Caco-2 (cell line): ENCODE results near the gene TNRC6C. TPM values are rescaled to one million over a fixed set of nuclear protein-coding genes. Genes with fewer than 3 reads are reported as not detected.

Experiments
- BruUV-seq: library from RNA; stranded (reverse); fragments of 400-500 nt; replicated peaks from 2 replicates; lab custom pipeline; 2021; lab: Mats Ljungman, UMichigan
- CTCF ChIA-PET: fragments of 300-600 bp; sonication (Branson Sonifier 250); formaldehyde crosslinking; loops from one replicate; lab custom pipeline; 2022; ENCODE audit warnings: antibody characterized with exemption; lab: Charles Lee
- POLR2A ChIA-PET: fragments of 300-600 bp; sonication (Branson Sonifier 250); formaldehyde crosslinking; loops from one replicate; lab custom pipeline; 2022; ENCODE audit warnings: antibody characterized with exemption; lab: Charles Lee
- DNase-seq, 2 experiments: peaks; one replicate each; pipeline versions ENCODE4 v3.0.0 to v3.0.0-alpha.2; 2020 to 2022
- H3K27me3 ChIP-seq: replicated peaks from 2 replicates; pipeline ENCODE4 v1.6.0; 2011; ENCODE audit warnings: low read length; ENCODE audit not compliant: control insufficient read depth, insufficient read depth
- H3K36me3 ChIP-seq: 2 replicates; pipeline ENCODE4 v1.5.1; 2011; ENCODE audit warnings: low read length; ENCODE audit not compliant: control insufficient read depth, insufficient read depth
- H3K4me1 ChIP-seq: fragments of 250-450 bp; sonication (Bioruptor Pico); 2 replicates; pipeline ENCODE4 v1.5.1; 2020; ENCODE audit warnings: mild to moderate bottlenecking
- H3K4me3 ChIP-seq: 2 replicates; pipeline ENCODE4 v1.5.1; 2011; ENCODE audit warnings: low read depth, mild to moderate bottlenecking, control low read depth, low read length
- H3K9me3 ChIP-seq: fragments of 250-450 bp; sonication (Bioruptor Pico); 2 replicates; pipeline ENCODE4 v1.5.1; 2020; ENCODE audit warnings: mild to moderate bottlenecking, moderate library complexity
- H3K27ac Mint-ChIP-seq: one replicate; pipeline ENCODE4 v1.8.0; 2022; ENCODE audit warnings: mixed read lengths; ENCODE audit not compliant: unreplicated experiment
- H3K27me3 Mint-ChIP-seq: one replicate; pipeline ENCODE4 v1.8.0; 2022; ENCODE audit warnings: mixed read lengths; ENCODE audit not compliant: insufficient read depth, unreplicated experiment
- H3K36me3 Mint-ChIP-seq: one replicate; pipeline ENCODE4 v1.8.0; 2022; ENCODE audit warnings: mild to moderate bottlenecking, mixed read lengths; ENCODE audit not compliant: insufficient read depth, unreplicated experiment
- H3K4me1 Mint-ChIP-seq: one replicate; pipeline ENCODE4 v1.8.0; 2022; ENCODE audit warnings: low read depth, mixed read lengths; ENCODE audit not compliant: unreplicated experiment
- H3K4me3 Mint-ChIP-seq: one replicate; pipeline ENCODE4 v1.8.0; 2022; ENCODE audit warnings: mild to moderate bottlenecking, moderate library complexity, mixed read lengths; ENCODE audit not compliant: unreplicated experiment
- H3K9me3 Mint-ChIP-seq: one replicate; pipeline ENCODE4 v1.8.0; 2022; ENCODE audit warnings: mixed read lengths; ENCODE audit not compliant: unreplicated experiment
- CTCF ChIP-seq, 2 experiments: fragments of 200-600 bp in 1 of 2; IDR thresholded peaks; 1 replicate in 1 of 2; 2 replicates in 1 of 2; pipeline versions ENCODE4 v1.5.1 to v1.8.0; 2011 to 2022; ENCODE audit warnings: antibody characterized with exemption in 1 of 2, control low read depth in 1 of 2, inconsistent platforms in 1 of 2, low read depth in 1 of 2, low read length in 1 of 2, mild to moderate bottlenecking in 1 of 2, moderate library complexity in 1 of 2; ENCODE audit not compliant: insufficient read depth in 1 of 2, severe bottlenecking in 1 of 2, unreplicated experiment in 1 of 2
- intact Hi-C: fragments of 100-400 bp; cut with micrococcal nuclease; formaldehyde crosslinking; loops from one replicate; pipeline ENCODE4 v1.10.0; 2022; ENCODE audit not compliant: unreplicated experiment
- total RNA-seq: library from RNA; stranded (reverse); gene quantifications from 2 replicates; pipeline ENCODE4 v1.2.3, GENCODE V29; 2022

The TNRC6C gene
- total RNA-seq, 1 experiment from 2014 or later = 17.9 TPM

- POLR2A ChIA-PET = no interaction called here
- H3K27me3 ChIP-seq = no peaks in the 10 kb centered on the region
- H3K4me1 ChIP-seq = peaks cover 3% of the 10 kb centered on the region; the same call in 1 of the 2 replicates
- Mint-ChIP-seq H3K4me3 (no peak overlapping the region), H3K27me3 (peaks cover 2% of the 10 kb centered on the region), H3K9me3 (no peaks in the 10 kb centered on the region), H3K36me3 (peaks cover 2% of the 10 kb centered on the region), H3K4me1 (peaks cover 6% of the 10 kb centered on the region), H3K27ac (no peak overlapping the region)
- intact Hi-C loops = no loop called here
- CTCF ChIA-PET = no interaction called here
- TF ChIP-seq CTCF (IDR thresholded peaks at IDR 0.05; ENCODE audit: insufficient read depth in 1 of 2, low read depth in 1 of 2, low read length in 1 of 2, severe bottlenecking in 1 of 2, unreplicated experiment in 1 of 2) = no peak
- BruUV-seq = no TSS peak
- no peaks in the 10 kb centered on the region for H3K9me3 ChIP-seq
- no peak overlapping the region for H3K4me3 ChIP-seq
- no peaks in the 10 kb centered on the region for H3K36me3 ChIP-seq
- DNase-seq = no peak
Observed at GRCh38 chr17:77963441-77963840, 4.9 kb downstream of the TNRC6C start.

GRCh38 chr17:77965352-77965751, 6.8 kb downstream of the TNRC6C start:
- Mint-ChIP-seq H3K4me1 (peaks cover 6% of the 10 kb centered on the region), H3K9me3 (no peaks in the 10 kb centered on the region), H3K4me3 (no peak overlapping the region), H3K27ac (no peak overlapping the region), H3K27me3 (peaks cover 2% of the 10 kb centered on the region), H3K36me3 (no peaks in the 10 kb centered on the region)
- intact Hi-C loops = no loop called here
- Histone ChIP-seq H3K27me3 (no peaks in the 10 kb centered on the region), H3K9me3 (no peaks in the 10 kb centered on the region), H3K4me1 (no peaks in the 10 kb centered on the region), H3K4me3 (no peak overlapping the region), H3K36me3 (no peaks in the 10 kb centered on the region)
- no peak for TF ChIP-seq CTCF (IDR thresholded peaks at IDR 0.05; ENCODE audit: insufficient read depth in 1 of 2, low read depth in 1 of 2, low read length in 1 of 2, severe bottlenecking in 1 of 2, unreplicated experiment in 1 of 2)
- no peak for DNase-seq
- ChIA-PET CTCF (no interaction called here), POLR2A (no interaction called here)
- BruUV-seq = no TSS peak

- Histone ChIP-seq H3K4me3 (no peak overlapping the region), H3K27me3 (no peaks in the 10 kb centered on the region), H3K4me1 (no peaks in the 10 kb centered on the region), H3K9me3 (no peaks in the 10 kb centered on the region), H3K36me3 (no peaks in the 10 kb centered on the region)
- TF ChIP-seq CTCF (IDR thresholded peaks at IDR 0.05; ENCODE audit: insufficient read depth in 1 of 2, low read depth in 1 of 2, low read length in 1 of 2, severe bottlenecking in 1 of 2, unreplicated experiment in 1 of 2) = no peak
- POLR2A ChIA-PET = interaction anchor here (1.0 kb wide), 1 partner anchor 8 kb away, joined by 3 read pairs; the partner anchor contains the start of gene TNRC6C
- Mint-ChIP-seq H3K4me3 (no peak overlapping the region), H3K9me3 (no peaks in the 10 kb centered on the region), H3K27ac (no peak overlapping the region), H3K27me3 (peaks cover 2% of the 10 kb centered on the region), H3K4me1 (peaks cover 6% of the 10 kb centered on the region), H3K36me3 (no peaks in the 10 kb centered on the region)
- no TSS peak for BruUV-seq
- intact Hi-C loops = no loop called here
- DNase-seq = no peak
- CTCF ChIA-PET = no interaction called here
Observed at GRCh38 chr17:77966476-77966875, 8.0 kb downstream of the TNRC6C start.
